Subcutaneous adipose tissue (tissue), 4 donors: ENCODE results near the gene ATXN1. TPM values are rescaled to one million over a fixed set of nuclear protein-coding genes. Genes with fewer than 3 reads are reported as not detected.

Experiments
- CTCF ChIP-seq: fragments of 450-650 bp; IDR thresholded peaks from one replicate; pipeline ENCODE4 v1.5.1; 2016; ENCODE audit warnings: low read depth, mild to moderate bottlenecking, control low read depth, antibody characterized with exemption, moderate library complexity
- total RNA-seq, 4 donors: library from RNA; depleted of rRNA; stranded (reverse); fragments of >200 nt; gene quantifications; one replicate each; pipeline ENCODE4 v1.1.0, GENCODE V29; 2016

ATXN1 gene
- total RNA-seq, 4 donors from 2014 or later, result 27.1 to 35.6 (median 35.1) TPM

- no peak for TF ChIP-seq CTCF
Measured at GRCh38 chr6:16331384-16332174, 429.7 kb downstream of the ATXN1 start.

GRCh38 chr6:16329233-16329632 is 432.0 kb downstream of the ATXN1 start:
- TF ChIP-seq CTCF, result no peak

DNA sequence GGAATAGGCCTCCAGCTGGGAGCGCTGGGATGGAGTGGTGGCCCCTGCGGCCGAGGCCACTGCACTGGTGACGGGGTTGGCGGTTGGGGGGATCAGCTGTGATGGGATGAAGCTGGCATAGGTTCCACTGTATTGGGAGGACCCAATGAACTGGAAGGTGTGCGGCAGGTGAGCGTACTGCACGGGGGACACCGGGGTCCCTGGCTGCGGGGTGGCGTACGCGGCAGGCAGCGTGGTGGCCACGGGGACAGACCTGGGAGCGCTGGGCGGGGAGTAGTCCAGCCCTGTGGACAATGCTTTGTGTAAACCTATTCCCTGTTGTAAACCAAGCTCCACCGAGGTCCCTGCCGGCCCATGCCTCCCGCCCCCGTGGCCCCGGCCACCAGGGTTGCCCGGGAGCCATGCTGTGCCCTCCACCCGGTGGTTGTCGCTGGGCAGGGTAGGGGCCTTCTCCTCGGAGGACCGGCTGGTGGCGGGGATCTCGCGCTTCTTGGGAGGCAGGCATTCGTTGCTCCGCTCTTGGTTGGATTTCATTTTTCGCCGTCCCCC is 433.4 kb downstream of the ATXN1 start:
- TF ChIP-seq CTCF, result no peak

DNA sequence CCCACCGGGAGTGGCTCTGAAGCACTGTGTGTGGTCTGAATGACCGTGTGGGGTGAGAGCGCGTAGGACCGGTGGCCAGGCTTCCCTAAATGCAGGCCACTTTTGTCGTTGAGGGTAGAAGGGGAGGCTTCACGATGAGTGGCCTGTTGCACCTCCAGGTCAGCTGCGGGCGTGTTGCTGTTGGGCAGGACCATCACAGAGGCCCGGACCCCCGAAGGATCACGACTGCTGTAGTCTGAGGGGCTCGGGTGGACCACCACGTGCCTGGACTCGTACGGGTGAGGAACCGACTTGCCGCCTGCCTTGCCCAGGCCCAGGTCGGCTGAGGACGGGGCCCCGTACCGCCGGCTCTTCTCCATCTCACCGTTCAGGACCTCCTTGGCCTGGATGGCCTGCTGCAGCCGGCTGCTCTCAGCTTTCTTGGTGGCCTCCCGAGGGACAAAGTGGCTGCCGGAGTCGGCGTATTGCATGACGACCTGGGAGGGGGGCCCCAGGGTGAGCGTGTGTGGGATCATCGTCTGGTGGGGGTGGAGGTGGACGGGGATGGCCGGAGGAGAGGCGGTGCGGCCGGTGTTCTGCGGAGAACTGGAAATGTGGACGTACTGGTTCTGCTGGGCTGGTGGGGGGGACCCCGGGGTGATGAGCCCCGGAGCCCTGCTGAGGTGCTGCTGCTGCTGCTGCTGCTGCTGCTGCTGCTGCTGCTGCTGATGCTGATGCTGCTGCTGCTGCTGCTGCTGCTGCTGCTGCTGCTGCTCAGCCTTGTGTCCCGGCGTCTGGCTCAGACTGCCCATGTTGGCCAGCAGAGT is 434.1 kb downstream of the ATXN1 start:
- no peak for TF ChIP-seq CTCF

- TF ChIP-seq CTCF, result no peak
Measured at GRCh38 chr6:16326531-16326930, 434.7 kb downstream of the ATXN1 start.

GRCh38 chr6:16324606-16325225 is 436.5 kb downstream of the ATXN1 start:
- no peak for TF ChIP-seq CTCF

DNA sequence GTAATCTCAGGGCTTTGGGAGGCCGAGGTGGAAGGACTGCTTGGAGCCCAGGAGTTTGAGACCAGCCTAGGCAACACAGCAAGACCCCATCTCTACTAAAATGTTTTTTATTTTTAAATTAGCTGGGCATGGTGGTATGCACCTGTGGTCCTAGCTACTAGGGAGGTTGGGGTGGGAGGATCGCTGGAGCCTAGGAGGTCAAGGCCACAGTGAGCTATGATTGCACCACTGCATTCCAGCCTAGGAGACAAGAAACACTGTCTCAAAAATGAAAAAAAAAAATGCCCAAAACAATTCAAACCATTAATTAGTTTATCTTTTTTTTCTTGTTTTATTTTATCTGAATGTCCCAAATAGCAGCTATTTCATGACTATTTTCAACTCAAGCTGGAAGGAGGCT is 437.1 kb downstream of the ATXN1 start:
- TF ChIP-seq CTCF, result no peak
